Stomach (tissue), 4 donors: ENCODE results near the gene TMCO4.

Experiments used
- EP300 ChIP-seq: sonication (generic); formaldehyde crosslinking; IDR thresholded peaks from one replicate; pipeline ENCODE4 v1.6.1; 2017; ENCODE audit warnings: antibody characterized with exemption
- TF ChIP-seq, protein P1 (sequence below), 7 experiments: fragments of 450-650 bp in 4 of 7; fragments of 200-600 bp in 3 of 7; sonication (generic) in 3 of 7; IDR thresholded peaks; one replicate each; pipeline ENCODE4 v1.5.1; 2016 to 2019; ENCODE audit warnings: antibody characterized with exemption in 7 of 7, control low read depth in 2 of 7, mild to moderate bottlenecking in 1 of 7

DNA sequence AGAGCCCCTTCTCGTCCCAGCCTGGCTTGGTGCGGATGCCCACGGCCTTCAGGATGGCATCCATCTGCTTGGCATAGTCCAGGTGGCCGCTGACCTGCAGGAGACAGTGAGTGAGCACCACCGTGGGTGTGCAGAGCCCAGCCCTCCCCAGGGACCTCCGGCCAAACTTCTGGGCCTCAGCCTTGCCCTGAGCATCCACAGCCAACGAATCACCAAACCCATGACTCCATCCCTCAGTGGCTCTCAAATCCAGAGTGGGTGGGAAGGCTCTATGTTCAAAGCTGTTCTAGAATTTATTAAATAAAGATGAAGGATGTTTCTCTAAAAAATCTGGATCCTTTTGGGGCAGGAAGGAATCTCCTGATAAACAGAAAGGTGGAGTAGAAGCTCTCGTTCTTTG is 116.4 kb downstream of the TMCO4 start:
- TF ChIP-seq, protein P1, sequence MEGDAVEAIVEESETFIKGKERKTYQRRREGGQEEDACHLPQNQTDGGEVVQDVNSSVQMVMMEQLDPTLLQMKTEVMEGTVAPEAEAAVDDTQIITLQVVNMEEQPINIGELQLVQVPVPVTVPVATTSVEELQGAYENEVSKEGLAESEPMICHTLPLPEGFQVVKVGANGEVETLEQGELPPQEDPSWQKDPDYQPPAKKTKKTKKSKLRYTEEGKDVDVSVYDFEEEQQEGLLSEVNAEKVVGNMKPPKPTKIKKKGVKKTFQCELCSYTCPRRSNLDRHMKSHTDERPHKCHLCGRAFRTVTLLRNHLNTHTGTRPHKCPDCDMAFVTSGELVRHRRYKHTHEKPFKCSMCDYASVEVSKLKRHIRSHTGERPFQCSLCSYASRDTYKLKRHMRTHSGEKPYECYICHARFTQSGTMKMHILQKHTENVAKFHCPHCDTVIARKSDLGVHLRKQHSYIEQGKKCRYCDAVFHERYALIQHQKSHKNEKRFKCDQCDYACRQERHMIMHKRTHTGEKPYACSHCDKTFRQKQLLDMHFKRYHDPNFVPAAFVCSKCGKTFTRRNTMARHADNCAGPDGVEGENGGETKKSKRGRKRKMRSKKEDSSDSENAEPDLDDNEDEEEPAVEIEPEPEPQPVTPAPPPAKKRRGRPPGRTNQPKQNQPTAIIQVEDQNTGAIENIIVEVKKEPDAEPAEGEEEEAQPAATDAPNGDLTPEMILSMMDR (IDR thresholded peaks at IDR 0.05) = no peak
- no peak for TF ChIP-seq EP300
